Measurements from ENCODE around the gene REXO4. TPM values are rescaled to one million over a fixed set of nuclear protein-coding genes. Genes with fewer than 3 reads are reported as not detected.

The REXO4 gene
- total RNA-seq, 1 donor from 2014 or later, result 16.8 TPM

GRCh38 chr9:133433351-133433843 is 15.6 kb upstream of the REXO4 start:
- TF ChIP-seq CTCF (IDR thresholded peaks at IDR 0.05), result no peak
- no peaks in the 10 kb centered on the region for H3K27me3 Mint-ChIP-seq (ENCODE audit: low read depth)
- no peaks in the 10 kb centered on the region for H3K9me3 Mint-ChIP-seq (ENCODE audit: low read depth)
- no peak overlapping the region for H3K27ac Mint-ChIP-seq (ENCODE audit: unreplicated experiment)
- H3K4me3 Mint-ChIP-seq (ENCODE audit: unreplicated experiment), result no peak overlapping the region
- DNase-seq (ENCODE audit: low spot score), result no peak
- peaks cover 3% of the 10 kb centered on the region for H3K36me3 Mint-ChIP-seq (ENCODE audit: low read depth)
- no peaks in the 10 kb centered on the region for H3K4me1 Mint-ChIP-seq (ENCODE audit: low read depth)

- no peak for TF ChIP-seq CTCF (IDR thresholded peaks at IDR 0.05)
- no peak for DNase-seq (ENCODE audit: low spot score)
- peaks cover 4% of the 10 kb centered on the region for H3K36me3 Mint-ChIP-seq (ENCODE audit: low read depth)
- H3K9me3 Mint-ChIP-seq (ENCODE audit: low read depth), result no peaks in the 10 kb centered on the region
- H3K4me3 Mint-ChIP-seq (ENCODE audit: unreplicated experiment), result no peak overlapping the region
- H3K27ac Mint-ChIP-seq (ENCODE audit: unreplicated experiment), result no peak overlapping the region
- H3K4me1 Mint-ChIP-seq (ENCODE audit: low read depth), result peaks cover 3% of the 10 kb centered on the region
- peaks cover 5% of the 10 kb centered on the region for H3K27me3 Mint-ChIP-seq (ENCODE audit: low read depth)
These were observed 12.4 kb upstream of the REXO4 start for GRCh38 chr9:133430244-133430643.

GRCh38 chr9:133429641-133430161 is 11.9 kb upstream of the REXO4 start:
- DNase-seq (ENCODE audit: low spot score), result no peak

GRCh38 chr9:133429214-133429613 is 11.4 kb upstream of the REXO4 start:
- DNase-seq (ENCODE audit: low spot score), result no peak
- Mint-ChIP-seq H3K27me3 (ENCODE audit: low read depth) (peaks cover 5% of the 10 kb centered on the region), H3K9me3 (ENCODE audit: low read depth) (no peaks in the 10 kb centered on the region), H3K4me1 (ENCODE audit: low read depth) (peaks cover 3% of the 10 kb centered on the region), H3K4me3 (ENCODE audit: unreplicated experiment) (no peak overlapping the region), H3K36me3 (ENCODE audit: low read depth) (peaks cover 5% of the 10 kb centered on the region), H3K27ac (ENCODE audit: unreplicated experiment) (no peak overlapping the region)
- no peak for TF ChIP-seq CTCF (IDR thresholded peaks at IDR 0.05)

More at GRCh38 chr9:133429641-133430161, 11.9 kb upstream of the REXO4 start:
- Mint-ChIP-seq H3K9me3 (ENCODE audit: low read depth) (no peaks in the 10 kb centered on the region), H3K36me3 (ENCODE audit: low read depth) (peaks cover 5% of the 10 kb centered on the region), H3K4me1 (ENCODE audit: low read depth) (peaks cover 3% of the 10 kb centered on the region), H3K4me3 (ENCODE audit: unreplicated experiment) (no peak overlapping the region), H3K27ac (ENCODE audit: unreplicated experiment) (no peak overlapping the region), H3K27me3 (ENCODE audit: low read depth) (peaks cover 5% of the 10 kb centered on the region)
- peak; percentile 66 for TF ChIP-seq CTCF (IDR thresholded peaks at IDR 0.05)

- H3K4me1 Mint-ChIP-seq (ENCODE audit: low read depth), result peaks cover 3% of the 10 kb centered on the region
- peak overlapping the region; percentile 4 for H3K4me3 Mint-ChIP-seq (ENCODE audit: unreplicated experiment)
- peaks cover 5% of the 10 kb centered on the region for H3K27me3 Mint-ChIP-seq (ENCODE audit: low read depth)
- H3K9me3 Mint-ChIP-seq (ENCODE audit: low read depth), result no peaks in the 10 kb centered on the region
- DNase-seq (ENCODE audit: low spot score), result no peak
- no peak for TF ChIP-seq CTCF (IDR thresholded peaks at IDR 0.05)
- H3K36me3 Mint-ChIP-seq (ENCODE audit: low read depth), result peaks cover 5% of the 10 kb centered on the region
- no peak overlapping the region for H3K27ac Mint-ChIP-seq (ENCODE audit: unreplicated experiment)
These were observed 10.8 kb upstream of the REXO4 start for GRCh38 chr9:133428617-133429101.

Data from chondrocyte (in vitro differentiated cells).